PC-3 (cell line): ENCODE results near the gene CFL1.

Experiments used
- EZH2 ChIP-seq: fragments of 300-600 bp; sonication (generic); IDR thresholded peaks from one replicate; pipeline ENCODE4 v1.6.1; 2017; ENCODE audit warnings: antibody characterized with exemption, mild to moderate bottlenecking, low read length; ENCODE audit not compliant: unreplicated experiment
- EZH2phosphoT487 ChIP-seq: fragments of 300-600 bp; sonication (generic); IDR thresholded peaks from 2 replicates; pipeline ENCODE4 v1.6.1; 2018; ENCODE audit warnings: mild to moderate bottlenecking, antibody characterized with exemption, low read length, borderline replicate concordance
- TF ChIP-seq, protein P1 (sequence below): fragments of 300-600 bp; sonication (generic); conservative IDR thresholded peaks from 2 replicates; pipeline ENCODE4 v1.5.1; 2017; ENCODE audit warnings: antibody characterized with exemption, low read depth, mild to moderate bottlenecking, low read length

DNA sequence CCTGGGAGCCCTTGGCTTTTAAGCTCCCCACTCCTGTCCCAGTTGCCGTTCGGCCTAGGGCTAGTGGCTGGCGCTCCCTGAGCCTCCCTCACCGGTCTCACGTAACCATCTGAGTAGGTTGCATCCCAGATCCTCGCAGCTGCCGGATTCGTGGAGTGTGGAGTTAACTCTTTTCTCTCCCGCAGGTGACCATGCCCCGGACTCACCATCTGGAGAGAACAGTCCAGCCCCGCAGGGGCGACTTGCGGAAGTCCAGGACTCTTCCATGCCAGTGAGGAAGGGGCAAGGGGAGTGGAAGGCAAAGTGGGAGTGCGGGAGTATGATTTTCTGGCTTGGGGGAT lies 3.2 kb upstream of the CFL1 start:
- no peak for TF ChIP-seq EZH2
- TF ChIP-seq, protein P1, sequence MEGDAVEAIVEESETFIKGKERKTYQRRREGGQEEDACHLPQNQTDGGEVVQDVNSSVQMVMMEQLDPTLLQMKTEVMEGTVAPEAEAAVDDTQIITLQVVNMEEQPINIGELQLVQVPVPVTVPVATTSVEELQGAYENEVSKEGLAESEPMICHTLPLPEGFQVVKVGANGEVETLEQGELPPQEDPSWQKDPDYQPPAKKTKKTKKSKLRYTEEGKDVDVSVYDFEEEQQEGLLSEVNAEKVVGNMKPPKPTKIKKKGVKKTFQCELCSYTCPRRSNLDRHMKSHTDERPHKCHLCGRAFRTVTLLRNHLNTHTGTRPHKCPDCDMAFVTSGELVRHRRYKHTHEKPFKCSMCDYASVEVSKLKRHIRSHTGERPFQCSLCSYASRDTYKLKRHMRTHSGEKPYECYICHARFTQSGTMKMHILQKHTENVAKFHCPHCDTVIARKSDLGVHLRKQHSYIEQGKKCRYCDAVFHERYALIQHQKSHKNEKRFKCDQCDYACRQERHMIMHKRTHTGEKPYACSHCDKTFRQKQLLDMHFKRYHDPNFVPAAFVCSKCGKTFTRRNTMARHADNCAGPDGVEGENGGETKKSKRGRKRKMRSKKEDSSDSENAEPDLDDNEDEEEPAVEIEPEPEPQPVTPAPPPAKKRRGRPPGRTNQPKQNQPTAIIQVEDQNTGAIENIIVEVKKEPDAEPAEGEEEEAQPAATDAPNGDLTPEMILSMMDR, result no peak
- no peak for TF ChIP-seq EZH2phosphoT487
